Right atrium auricular region (tissue), 2 donors: Measurements from ENCODE around the gene KCNS3. TPM values are rescaled to one million over a fixed set of nuclear protein-coding genes. Genes with fewer than 3 reads are reported as not detected.

Source experiments
- DNase-seq: peaks from one replicate; pipeline ENCODE4 v3.0.0-alpha.2; 2019; ENCODE audit warnings: low spot score
- H3K27ac ChIP-seq, 2 donors: fragments of 200-600 bp; sonication (generic); 1 replicate in 1 of 2; 2 replicates in 1 of 2; pipeline ENCODE4 v1.5.1; 2016 to 2019
- H3K27me3 ChIP-seq, 2 donors: fragments of 200-600 bp; sonication (generic); one replicate each; pipeline versions ENCODE4 v1.5.1 to v1.6.0; 2017 to 2019
- H3K36me3 ChIP-seq: fragments of 200-600 bp; sonication (generic); one replicate; pipeline ENCODE4 v1.5.1; 2016
- H3K4me1 ChIP-seq, 2 donors: fragments of 200-600 bp; sonication (generic); one replicate each; pipeline versions ENCODE4 v1.5.1 to v1.6.0; 2017 to 2019
- H3K4me3 ChIP-seq, 2 donors: fragments of 200-600 bp; sonication (generic); 1 replicate in 1 of 2; 2 replicates in 1 of 2; pipeline ENCODE4 v1.5.1; 2017 to 2019; ENCODE audit warnings: mild to moderate bottlenecking in 1 of 2, moderate library complexity in 1 of 2
- H3K9me3 ChIP-seq, 2 donors: fragments of 200-600 bp; sonication (generic); one replicate each; pipeline ENCODE4 v1.5.1; 2019
- total RNA-seq, 2 donors: library from RNA; depleted of rRNA; stranded (reverse); fragments of >200 nt; gene quantifications; one replicate each; pipeline ENCODE4 v1.1.0, GENCODE V29; 2016
- TF ChIP-seq, protein P1 (sequence below), 2 donors: fragments of 200-600 bp; sonication (generic); IDR thresholded peaks; one replicate each; pipeline ENCODE4 v1.5.1; 2019; ENCODE audit warnings: antibody characterized with exemption in 2 of 2

KCNS3 gene
- total RNA-seq, 2 donors from 2014 or later = 3.7 to 13.7 TPM

DNA sequence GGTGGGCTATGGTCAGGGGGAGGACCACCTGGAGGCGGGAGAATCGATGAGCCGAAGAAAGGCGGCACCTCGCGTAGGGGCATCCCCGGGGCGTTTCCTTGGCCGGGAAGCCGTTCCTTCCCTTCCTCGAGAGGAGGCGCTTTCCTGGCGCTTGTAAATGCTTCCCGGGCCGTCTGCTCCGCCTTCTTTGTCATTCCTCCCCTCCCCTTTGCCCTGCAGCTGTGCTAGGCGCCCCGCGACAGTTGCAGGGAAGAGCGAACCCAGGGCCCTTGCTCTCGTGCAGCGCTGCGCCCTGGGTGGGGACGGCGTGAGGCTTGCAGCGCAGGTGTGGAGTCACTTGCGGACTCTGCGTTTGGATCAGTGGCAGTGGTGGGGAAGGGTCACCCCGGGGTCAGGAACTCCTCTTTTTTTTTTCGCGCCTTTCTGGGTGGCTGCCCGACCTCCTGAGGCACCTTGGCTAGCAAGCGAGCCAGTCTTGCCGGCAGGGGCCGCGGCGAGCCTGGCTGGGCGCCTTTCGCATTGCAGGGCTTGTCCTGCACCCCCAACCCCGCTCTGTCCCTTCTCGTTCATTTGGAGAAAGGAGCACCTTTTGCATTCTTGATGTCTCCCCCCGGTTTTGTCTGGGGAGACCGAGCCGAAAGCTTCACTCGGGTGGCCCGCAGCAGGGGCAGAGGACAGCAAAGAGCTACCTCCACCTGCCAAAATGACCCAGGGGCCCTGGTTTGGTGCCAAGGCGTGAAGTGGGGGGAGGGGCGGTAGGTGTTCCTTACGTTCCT is 858 bp downstream of the KCNS3 start:
- H3K9me3 ChIP-seq = no peaks in the 10 kb centered on the region
- H3K4me1 ChIP-seq = peaks cover 0 to 24% of the 10 kb centered on the region in 2 donors
- H3K36me3 ChIP-seq = no peaks in the 10 kb centered on the region
- peaks cover 0 to 7% of the 10 kb centered on the region in 2 donors for H3K27me3 ChIP-seq
- peak; percentile 68 for DNase-seq
- peak overlapping the region; percentile 68 to 72 for H3K27ac ChIP-seq
- peak overlapping the region; percentile 58 to 72 for H3K4me3 ChIP-seq
- TF ChIP-seq, protein P1, sequence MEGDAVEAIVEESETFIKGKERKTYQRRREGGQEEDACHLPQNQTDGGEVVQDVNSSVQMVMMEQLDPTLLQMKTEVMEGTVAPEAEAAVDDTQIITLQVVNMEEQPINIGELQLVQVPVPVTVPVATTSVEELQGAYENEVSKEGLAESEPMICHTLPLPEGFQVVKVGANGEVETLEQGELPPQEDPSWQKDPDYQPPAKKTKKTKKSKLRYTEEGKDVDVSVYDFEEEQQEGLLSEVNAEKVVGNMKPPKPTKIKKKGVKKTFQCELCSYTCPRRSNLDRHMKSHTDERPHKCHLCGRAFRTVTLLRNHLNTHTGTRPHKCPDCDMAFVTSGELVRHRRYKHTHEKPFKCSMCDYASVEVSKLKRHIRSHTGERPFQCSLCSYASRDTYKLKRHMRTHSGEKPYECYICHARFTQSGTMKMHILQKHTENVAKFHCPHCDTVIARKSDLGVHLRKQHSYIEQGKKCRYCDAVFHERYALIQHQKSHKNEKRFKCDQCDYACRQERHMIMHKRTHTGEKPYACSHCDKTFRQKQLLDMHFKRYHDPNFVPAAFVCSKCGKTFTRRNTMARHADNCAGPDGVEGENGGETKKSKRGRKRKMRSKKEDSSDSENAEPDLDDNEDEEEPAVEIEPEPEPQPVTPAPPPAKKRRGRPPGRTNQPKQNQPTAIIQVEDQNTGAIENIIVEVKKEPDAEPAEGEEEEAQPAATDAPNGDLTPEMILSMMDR (IDR thresholded peaks at IDR 0.05) = peak in 1 of 2 donors; percentile 25

DNA sequence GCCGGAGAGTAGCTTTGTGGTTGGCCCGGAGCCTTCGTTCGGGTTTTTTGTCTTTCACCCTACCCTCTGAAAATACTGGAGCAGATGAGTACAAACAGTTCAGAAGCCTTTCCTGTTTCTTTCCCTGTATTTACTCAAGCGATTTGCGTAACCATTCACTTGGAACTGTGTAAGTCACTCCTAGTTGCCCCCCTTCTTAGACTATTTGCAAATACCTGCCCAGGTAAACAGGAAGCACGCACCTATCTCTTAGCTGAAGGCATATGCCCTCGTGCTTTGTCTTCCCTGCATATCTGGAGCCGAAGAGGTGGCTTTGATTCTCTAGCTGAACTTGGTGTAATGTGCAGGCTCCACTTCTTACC is 1.4 kb downstream of the KCNS3 start:
- no peak for DNase-seq
- Histone ChIP-seq H3K27me3 (peaks cover 0 to 7% of the 10 kb centered on the region in 2 donors), H3K4me1 (peaks cover 0 to 24% of the 10 kb centered on the region in 2 donors), H3K27ac (peak overlapping the region in 1 of 2 donors; percentile 68), H3K9me3 (no peaks in the 10 kb centered on the region), H3K4me3 (peak overlapping the region; percentile 58 to 72), H3K36me3 (no peaks in the 10 kb centered on the region)
- TF ChIP-seq, protein P1 (IDR thresholded peaks at IDR 0.05) = no peak

DNA sequence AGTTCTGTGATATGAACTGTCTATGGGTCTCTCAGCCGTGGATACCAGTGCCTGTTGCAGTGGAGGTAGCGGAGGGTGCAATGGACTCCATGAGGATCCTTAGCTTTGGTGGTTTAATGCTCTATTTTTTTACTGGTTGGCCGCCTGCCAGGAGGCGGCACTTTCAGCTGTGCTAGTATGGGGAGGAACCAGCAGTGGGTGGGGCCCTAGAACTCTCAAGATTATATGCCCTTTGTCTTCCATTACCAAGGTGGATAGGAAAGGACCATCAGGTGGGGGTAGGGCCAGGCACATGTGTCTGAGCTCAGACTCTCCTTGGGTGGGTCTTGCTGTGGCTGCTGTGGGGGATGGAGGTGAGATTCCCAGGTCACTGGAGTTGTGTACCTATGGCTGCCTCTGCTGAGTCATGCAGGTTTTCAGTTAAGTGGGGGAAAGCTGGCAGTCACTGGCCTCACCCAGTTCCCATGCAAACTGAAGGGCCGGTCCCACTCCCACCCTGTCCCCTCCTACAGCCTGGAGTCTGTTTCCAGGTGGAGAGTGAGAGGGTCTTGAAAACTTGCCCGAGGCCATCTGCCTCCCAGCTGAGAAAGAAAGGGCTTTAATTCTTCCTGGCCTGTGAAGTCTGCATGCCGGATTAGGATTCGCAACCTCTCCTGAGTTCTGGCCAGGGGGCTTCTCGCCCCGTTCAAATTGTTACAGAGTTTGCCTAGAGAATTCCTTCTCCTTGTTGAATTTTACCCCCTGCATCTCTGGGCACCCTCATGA is 14.5 kb downstream of the KCNS3 start:
- Histone ChIP-seq H3K27ac (no peak overlapping the region), H3K27me3 (no peaks in the 10 kb centered on the region), H3K4me3 (no peak overlapping the region), H3K4me1 (no peaks in the 10 kb centered on the region), H3K36me3 (no peaks in the 10 kb centered on the region), H3K9me3 (peaks cover 0 to 14% of the 10 kb centered on the region in 2 donors)
- no peak for DNase-seq
- TF ChIP-seq, protein P1 (IDR thresholded peaks at IDR 0.05) = no peak

DNA sequence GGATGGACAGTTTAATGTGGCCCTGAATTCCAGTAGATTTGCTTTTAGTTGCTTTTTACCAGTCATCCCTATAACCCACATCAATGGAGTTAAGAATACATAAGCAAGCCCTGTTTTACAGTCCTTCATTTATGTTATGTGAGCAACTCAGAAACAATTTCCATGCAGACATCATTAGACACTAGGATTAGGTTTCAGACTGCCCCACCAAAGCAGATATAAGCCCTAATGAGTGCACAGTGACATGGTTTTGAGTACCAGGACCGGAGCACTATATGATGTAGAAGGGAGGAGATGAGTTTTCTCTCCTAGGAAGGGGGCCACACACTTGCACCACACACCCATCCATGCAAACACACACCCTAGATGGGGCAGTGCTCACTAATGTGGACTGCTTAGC is 15.5 kb downstream of the KCNS3 start:
- Histone ChIP-seq H3K27ac (no peak overlapping the region), H3K4me1 (no peaks in the 10 kb centered on the region), H3K36me3 (no peaks in the 10 kb centered on the region), H3K9me3 (peaks cover 0 to 14% of the 10 kb centered on the region in 2 donors), H3K27me3 (no peaks in the 10 kb centered on the region), H3K4me3 (no peak overlapping the region)
- TF ChIP-seq, protein P1 (IDR thresholded peaks at IDR 0.05) = no peak
- DNase-seq = no peak

DNA sequence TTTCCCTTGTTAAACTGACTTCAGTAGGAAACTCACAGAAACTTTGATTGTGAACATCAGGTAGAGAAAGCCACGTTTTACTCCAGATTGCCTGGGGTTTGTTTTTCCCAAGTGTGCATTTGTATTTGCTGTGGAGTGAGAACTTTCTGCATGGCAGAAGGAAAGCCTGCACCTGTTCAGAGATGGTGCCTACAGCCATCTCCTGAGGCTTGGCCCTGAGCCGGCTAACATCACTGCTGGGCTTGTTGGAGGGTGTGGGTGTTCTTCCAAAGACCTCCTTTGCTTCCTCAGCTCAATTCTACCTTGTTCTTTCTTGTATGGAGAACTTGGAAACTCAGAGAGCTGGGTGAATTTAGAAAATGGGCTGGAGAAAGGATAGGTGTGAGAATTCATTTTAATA is 16.1 kb downstream of the KCNS3 start:
- no peaks in the 10 kb centered on the region for H3K27me3 ChIP-seq
- H3K9me3 ChIP-seq = peaks cover 0 to 14% of the 10 kb centered on the region in 2 donors
- TF ChIP-seq, protein P1 (IDR thresholded peaks at IDR 0.05) = no peak
- H3K4me1 ChIP-seq = no peaks in the 10 kb centered on the region
- H3K4me3 ChIP-seq = no peak overlapping the region
- no peaks in the 10 kb centered on the region for H3K36me3 ChIP-seq
- H3K27ac ChIP-seq = no peak overlapping the region
- no peak for DNase-seq
